ENCODE results near the gene CFAP77. TPM values are rescaled to one million over a fixed set of nuclear protein-coding genes. Genes with fewer than 3 reads are reported as not detected.
"Not testable (repeated sequence)": the region's sequence is repeated elsewhere in the genome, so short reads cannot be mapped to it uniquely, and the experiment has no call there.

CFAP77 gene
- polyA plus RNA-seq, 1 donor, result not detected

DNA sequence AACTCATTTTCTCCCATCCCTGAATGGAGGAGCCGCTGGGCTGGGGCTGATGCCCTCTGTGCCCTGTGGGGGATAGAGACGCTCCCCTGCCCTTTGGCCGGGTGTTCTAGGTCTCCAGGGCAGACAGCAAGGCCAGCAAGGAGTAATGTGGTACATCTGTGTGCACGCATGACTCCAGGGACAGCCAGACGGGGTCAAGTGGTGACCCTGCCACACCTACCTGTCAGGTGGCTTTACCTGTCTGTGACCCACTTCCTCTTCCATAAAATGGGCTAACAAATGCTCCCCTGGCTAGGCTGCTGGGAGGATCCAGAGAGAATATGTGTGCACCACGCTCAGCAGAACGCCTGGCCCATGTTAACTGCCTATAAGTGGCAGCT lies 137.0 kb downstream of the CFAP77 start:
- DNase-seq (ENCODE audit: low read depth), result no peak

DNA sequence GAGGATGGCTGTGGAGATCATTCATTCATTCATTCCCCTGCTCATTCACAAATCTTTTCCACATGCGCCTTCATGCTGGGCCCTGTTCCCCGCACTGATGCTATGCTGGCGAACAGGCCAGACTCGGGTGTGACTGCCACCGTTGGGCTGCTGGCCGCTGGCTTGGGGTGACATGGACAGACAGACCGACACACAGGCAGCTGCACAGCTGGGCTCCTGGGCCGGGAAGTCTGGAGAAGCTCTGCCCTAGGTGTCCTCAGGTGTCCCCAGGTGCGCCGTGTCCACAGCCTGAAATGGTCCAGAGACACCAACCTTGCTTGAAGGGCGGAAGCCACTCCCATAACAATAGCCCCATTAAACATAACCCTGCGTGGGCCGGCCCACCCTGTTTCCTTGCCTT lies 137.4 kb downstream of the CFAP77 start:
- DNase-seq (ENCODE audit: low read depth), result no peak

- DNase-seq (ENCODE audit: low read depth), result no peak
Observed at GRCh38 chr9:132547976-132548730, 138.1 kb downstream of the CFAP77 start.

DNA sequence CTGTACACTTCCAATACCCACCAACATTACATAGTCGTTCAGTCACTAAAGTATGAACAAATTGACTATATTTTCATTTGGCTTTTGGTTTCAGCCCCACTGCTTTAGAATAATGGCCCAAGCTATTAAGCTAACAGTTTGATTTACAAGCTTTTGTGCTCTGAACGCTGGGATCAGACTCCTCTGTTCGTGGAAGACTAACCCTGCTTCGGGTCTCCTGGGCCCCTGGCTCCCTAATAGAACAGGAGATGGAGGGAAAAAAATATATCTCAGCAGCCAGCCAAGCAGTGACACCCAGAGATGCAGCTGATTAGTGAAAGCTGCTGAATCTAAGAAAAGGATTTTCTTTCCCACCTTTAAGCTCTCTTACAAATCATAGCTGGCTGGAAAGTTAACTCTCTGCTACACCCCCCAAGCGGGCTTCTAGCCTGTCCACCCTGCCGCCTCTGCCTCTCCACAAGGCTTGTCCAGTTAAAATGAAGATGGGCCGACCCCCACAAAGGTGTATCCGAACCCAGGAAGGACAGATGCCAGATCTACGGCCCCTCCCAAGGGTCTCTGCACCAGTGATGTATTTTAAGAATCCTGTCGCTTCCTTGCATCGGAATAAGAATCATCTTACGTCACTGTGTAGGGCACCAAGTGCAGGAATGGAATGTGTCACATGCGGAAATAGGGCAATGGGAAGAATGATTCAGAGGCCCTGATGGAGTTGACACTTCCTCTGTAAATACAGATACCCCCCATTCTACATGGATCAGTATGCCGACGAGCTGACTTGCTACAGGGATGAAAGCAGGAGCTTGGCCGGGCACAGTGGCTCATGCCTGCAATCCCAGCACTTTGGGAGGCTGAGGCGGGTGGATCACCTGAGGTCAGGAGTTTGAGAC lies 139.0 kb downstream of the CFAP77 start:
- DNase-seq (ENCODE audit: low read depth), result no peak

GRCh38 chr9:132551556-132551955 lies 141.5 kb downstream of the CFAP77 start:
- DNase-seq (ENCODE audit: low read depth), result no peak

- DNase-seq (ENCODE audit: low read depth), result no peak
Observed at GRCh38 chr9:132552041-132552440, 142.0 kb downstream of the CFAP77 start.

GRCh38 chr9:132554755-132555154 lies 144.7 kb downstream of the CFAP77 start:
- DNase-seq (ENCODE audit: low read depth), result no peak

GRCh38 chr9:132555528-132555927 lies 145.5 kb downstream of the CFAP77 start:
- no peak for DNase-seq (ENCODE audit: low read depth)

GRCh38 chr9:132556235-132556634 lies 146.2 kb downstream of the CFAP77 start:
- no peak for DNase-seq (ENCODE audit: low read depth)

DNA sequence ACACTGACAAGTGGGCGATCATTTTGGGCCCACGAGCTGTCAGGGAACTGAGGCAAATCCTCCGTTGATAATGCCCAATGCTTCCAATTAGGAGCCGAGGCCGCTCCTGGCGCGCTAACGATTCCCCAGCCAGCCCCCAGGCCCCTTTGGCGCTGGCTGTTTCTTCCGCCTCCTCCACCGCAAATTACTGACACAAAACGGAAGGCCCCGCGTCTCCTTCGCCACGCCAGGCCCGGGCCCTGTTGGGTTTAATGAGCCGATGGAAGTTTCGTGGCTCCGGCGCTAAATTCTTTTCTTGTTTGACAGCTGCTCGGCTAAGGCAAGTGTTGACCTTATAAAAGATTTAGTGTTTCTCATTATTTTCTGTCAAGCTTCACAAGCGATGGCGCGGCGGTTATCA lies 146.7 kb downstream of the CFAP77 start:
- DNase-seq (ENCODE audit: low read depth), result no peak

DNA sequence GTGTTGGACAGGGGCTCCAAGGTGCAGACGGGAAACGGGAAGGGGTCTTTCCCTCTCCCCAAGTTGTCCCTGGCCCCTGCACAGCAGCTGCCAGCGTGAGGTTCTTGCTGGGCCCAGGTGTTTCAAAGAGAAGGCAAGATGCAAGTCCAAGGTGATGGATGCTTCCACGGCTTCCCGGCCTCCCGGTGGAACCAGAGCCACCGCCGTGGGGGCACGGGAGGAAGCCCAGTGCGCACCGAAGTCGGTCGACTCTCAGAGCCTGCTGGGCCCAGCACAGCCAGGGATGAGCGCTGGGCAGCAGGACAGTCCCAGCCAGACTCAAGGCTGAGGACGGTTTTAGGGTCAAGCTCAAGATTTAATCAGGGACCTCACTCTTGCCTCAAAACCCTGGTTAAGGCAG lies 147.1 kb downstream of the CFAP77 start:
- no peak for DNase-seq (ENCODE audit: low read depth)

DNA sequence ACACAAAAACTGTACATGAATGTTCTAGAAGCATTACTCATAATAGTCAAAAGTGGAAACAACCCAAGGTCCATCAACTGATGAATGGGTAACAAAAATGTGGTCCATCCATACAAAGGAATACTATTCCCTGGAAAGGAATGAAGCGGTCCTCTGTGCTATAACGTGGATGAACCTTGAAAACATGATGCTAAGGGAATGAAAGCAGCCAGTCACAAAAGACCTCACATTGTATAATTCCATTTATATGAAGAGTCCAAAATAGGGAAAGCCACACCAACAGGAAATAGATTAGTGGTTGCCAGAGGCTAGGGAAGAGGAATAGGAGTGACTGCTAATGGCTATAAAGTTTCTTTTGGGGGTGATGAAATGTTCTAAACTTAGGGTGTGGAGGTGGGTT lies 149.7 kb downstream of the CFAP77 start:
- no peak for DNase-seq (ENCODE audit: low read depth)

DNA sequence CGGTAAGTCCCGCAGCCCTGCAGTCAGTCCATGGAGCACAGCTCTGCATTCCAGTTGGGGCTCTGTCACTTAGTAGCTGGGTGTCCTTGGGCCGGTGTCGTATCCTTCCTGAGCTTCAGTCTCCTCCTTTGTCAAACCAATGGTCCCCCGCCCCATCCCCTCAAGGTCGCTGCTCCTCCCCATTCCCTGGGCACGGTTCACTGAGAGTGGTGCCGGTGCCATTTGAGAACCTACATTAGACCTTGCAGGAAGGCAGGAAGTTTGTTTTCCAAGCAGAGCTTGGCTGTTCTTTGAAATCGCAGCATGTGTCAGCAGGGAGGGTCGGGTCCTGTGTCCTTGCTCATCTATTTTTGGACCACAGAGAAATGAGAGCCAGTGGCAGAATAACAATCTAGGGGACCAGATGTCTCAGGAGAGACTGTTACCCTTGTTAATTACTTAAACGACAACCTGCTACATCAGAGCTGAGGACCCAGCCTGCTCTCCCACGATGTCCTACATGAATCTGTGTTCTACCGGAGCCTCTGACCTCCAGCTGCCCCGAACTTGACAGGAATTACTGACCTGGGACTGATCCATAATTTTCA lies 150.7 kb downstream of the CFAP77 start:
- no peak for DNase-seq (ENCODE audit: low read depth)

DNA sequence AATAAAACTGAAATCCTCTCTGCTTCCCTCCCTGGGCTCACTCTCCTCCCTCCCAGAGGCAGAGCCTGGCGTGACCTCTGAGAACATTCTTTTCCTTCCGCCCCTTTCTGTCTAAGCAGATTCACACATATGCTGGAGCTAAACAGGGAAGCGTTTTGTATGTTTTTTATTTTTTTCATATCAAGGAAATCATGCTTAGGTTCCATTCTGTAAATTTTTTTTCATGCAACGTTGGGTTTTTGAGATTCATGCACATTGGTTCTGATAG lies 152.2 kb downstream of the CFAP77 start:
- no peak for DNase-seq (ENCODE audit: low read depth)

GRCh38 chr9:132564526-132564925 lies 154.5 kb downstream of the CFAP77 start:
- no peak for DNase-seq (ENCODE audit: low read depth)

DNA sequence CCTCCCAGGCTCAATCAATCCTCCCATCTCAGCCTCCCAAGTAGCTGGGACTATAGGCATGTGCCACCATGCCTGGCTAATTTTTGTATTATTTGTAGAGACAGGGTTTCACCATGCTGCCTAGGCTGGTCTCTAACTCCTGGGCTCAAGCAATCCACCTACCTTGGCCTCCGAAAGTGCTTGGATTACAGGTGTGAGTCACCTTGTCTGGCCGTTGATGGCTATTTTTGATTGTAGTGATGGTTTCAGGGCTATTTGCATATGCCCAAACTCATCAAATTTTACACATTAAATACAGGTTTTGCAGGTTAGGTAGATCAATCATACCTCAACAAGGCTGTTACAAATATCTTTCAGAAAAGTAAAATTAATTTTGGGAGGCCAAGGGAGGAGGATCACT lies 158.8 kb downstream of the CFAP77 start:
- DNase-seq (ENCODE audit: low read depth), result not testable (repeated sequence)

DNA sequence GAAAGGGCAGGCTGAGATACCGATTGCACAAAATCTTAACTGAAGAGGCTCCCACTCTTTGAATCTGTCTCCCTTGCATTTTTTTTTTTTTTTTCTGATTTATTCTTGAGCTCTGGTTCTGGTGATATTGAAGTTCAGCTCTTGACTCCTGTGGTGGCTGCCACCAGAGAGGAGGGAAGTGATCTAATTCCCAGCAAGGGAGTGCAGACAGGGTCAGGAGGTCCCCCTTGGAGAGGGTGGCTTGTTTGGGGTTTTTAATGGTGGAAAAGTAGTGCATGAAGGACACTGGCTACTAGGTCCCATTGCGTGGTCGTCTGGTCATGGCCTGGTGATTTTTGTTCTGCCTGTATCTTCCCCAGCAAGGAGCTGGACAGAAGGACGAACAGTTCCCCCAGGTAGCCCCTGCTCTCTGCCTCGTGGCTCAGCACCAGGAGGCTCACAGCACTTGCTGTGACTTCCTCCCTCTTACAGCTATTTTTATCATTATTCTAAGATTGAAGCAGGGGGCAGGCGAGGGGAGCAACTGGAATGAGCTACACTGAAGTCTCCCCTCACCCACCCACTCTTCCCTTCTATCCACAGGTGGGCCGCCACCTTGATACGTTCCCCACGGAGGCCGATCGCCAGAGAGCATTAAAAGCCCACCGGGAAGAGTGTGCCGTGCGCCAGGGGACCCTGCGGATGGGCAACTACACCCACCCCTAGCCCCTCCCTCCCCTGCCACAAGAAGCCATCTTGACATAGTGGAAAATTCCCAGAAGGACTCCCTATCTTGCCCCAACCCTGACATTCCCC lies 162.0 kb downstream of the CFAP77 start:
- no peak for DNase-seq (ENCODE audit: low read depth)

DNA sequence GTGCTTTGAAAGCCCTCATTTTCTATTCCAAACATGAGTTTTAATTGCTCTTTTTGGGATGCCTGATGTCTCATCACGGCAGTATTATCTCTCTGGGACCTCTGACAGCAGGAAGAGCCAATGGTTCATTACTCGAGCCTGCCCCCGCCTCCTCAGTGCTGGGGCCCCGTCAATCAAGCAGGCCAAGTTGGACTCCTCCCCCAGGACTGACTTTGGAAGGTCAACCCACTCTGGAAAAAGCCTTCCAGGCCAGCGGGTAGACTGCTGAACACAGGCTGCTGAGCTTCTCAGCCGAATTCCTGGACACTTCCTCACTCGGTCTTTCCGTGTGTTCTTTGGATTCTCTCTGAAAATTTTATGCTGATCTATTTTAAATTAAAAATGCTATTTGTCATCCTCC lies 162.9 kb downstream of the CFAP77 start:
- DNase-seq (ENCODE audit: low read depth), result no peak

- peak; percentile 20 for DNase-seq (ENCODE audit: low read depth)
Observed at GRCh38 chr9:132575005-132575609, 165.1 kb downstream of the CFAP77 start.

DNA sequence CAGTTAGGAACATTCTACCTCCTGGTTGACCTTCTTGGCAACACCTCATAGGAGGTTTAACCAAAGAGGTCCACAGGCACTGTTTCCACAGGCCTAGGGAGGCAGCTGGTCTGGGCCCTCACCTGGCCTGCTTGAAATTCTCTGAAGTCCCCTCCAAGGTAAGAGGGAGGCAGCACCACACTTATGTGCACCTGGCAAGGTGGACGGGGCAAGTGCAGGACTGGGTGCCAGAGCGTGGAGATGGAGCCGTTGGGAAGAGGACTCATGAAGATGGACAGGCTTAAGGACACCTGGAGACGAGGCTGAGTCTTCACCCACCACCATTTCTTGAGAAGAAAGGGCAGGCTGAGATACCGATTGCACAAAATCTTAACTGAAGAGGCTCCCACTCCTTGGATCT lies 165.8 kb downstream of the CFAP77 start:
- DNase-seq (ENCODE audit: low read depth), result no peak

GRCh38 chr9:132577119-132577518 lies 167.1 kb downstream of the CFAP77 start:
- no peak for DNase-seq (ENCODE audit: low read depth)

All from forelimb muscle (tissue), 1 donor.